Measurements from ENCODE around the gene TRIM52.

The TRIM52 gene

DNA sequence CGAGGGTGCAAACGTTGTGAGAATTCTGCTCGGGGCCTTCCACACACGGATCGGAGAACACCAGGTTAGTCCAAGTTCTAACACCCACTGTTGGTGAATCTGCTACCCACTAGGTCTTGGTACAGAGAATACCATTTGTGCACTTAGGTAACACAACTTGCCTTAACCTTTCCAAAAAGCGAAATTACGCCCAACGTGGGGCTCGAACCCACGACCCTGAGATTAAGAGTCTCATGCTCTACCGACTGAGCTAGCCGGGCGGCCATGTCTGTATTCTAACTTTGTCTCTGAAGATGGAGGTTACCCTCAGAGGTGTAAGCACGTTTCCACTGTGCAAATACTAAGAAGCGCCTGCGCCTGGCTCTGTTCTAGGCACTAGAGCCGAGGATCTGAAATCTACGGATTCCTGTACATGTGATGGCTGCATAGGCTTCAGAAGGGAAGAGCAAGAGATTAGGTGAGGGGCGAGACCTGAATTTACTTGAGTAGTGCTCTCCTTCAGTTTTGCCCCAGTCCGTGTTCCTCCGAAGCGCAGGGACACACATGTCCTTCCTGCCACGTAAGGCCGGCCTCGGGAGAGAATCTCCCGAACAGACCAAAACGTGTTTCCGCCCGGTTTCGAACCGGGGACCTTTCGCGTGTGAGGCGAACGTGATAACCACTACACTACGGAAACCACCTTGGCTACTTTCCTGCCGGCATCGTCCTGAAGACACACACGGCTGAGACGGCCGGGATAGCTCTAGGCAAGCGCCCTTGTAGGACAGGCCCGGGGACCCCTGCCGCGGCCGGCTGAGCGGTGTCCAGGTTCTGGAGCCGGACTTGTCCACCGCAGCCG is 38.9 kb downstream of the TRIM52 start (continued):
- TF ChIP-seq ZNF2 (tag by site-specific recombination; IDR thresholded peaks at IDR 0.05) (peak; percentile 75), ZFP41 (tag by site-specific recombination; IDR thresholded peaks at IDR 0.05; ENCODE audit: borderline replicate concordance) (no peak), ZNF239 (tag by site-specific recombination; IDR thresholded peaks at IDR 0.05) (0 out of 2 replicates have a peak, but pooled peaks have one; percentile 17), KLF1 (tag by site-specific recombination; IDR thresholded peaks at IDR 0.05) (no peak), ZNF133 (tag by site-specific recombination; IDR thresholded peaks at IDR 0.05) (no peak), EGR2 (tag by site-specific recombination; IDR thresholded peaks at IDR 0.05; ENCODE audit: low read depth) (peak; percentile 18; the same call in 1 of the 2 replicates), GLI4 (tag by site-specific recombination; IDR thresholded peaks at IDR 0.05) (peak; percentile 36; the same call in 1 of the 2 replicates), ZFP69B (tag by site-specific recombination; IDR thresholded peaks at IDR 0.05) (peak; percentile 46), OVOL3 (tag by site-specific recombination; IDR thresholded peaks at IDR 0.05) (peak; percentile 80; the same call in 1 of the 2 replicates), ZNF777 (tag by site-specific recombination; IDR thresholded peaks at IDR 0.05; ENCODE audit: borderline replicate concordance) (peak; percentile 95), ZBTB7A (tag by site-specific recombination; IDR thresholded peaks at IDR 0.05; ENCODE audit: low read depth) (peak; percentile 80), ZNF501 (tag by site-specific recombination; IDR thresholded peaks at IDR 0.05) (peak; percentile 94), ZNF514 (tag by site-specific recombination; IDR thresholded peaks at IDR 0.05) (no peak), KLF8 (tag by site-specific recombination; IDR thresholded peaks at IDR 0.05) (peak; percentile 59), HOXC10 (CRISPR knock-in tag; IDR thresholded peaks at IDR 0.05) (no peak), ZNF629 (tag by site-specific recombination; IDR thresholded peaks at IDR 0.05) (peak; percentile 83), ZNF324 (tag by site-specific recombination; IDR thresholded peaks at IDR 0.05) (peak; percentile 81), HOXA7 (CRISPR knock-in tag; IDR thresholded peaks at IDR 0.05; ENCODE audit: borderline replicate concordance) (no peak), ZFHX2 (tag by site-specific recombination; conservative IDR thresholded peaks at IDR 0.05) (peak; percentile 45; the same call in 1 of the 2 replicates), ZNF843 (tag by site-specific recombination; IDR thresholded peaks at IDR 0.05) (peak; percentile 43; the same call in 1 of the 2 replicates), ZNF335 (tag by site-specific recombination; conservative IDR thresholded peaks at IDR 0.05) (no peak; the same call in none of the 2 replicates), TRIM28 (IDR thresholded peaks at IDR 0.05; ENCODE audit: borderline replicate concordance, low read length) (peak; percentile 95), ZNF596 (tag by site-specific recombination; IDR thresholded peaks at IDR 0.05) (no peak), ZNF350 (tag by site-specific recombination; IDR thresholded peaks at IDR 0.05) (no peak), YY1 (tag by site-specific recombination; IDR thresholded peaks at IDR 0.05) (peak; percentile 83), FEZF1 (tag by site-specific recombination; IDR thresholded peaks at IDR 0.05) (peak; percentile 14; the same call in 1 of the 2 replicates), ZNF140 (tag by site-specific recombination; IDR thresholded peaks at IDR 0.05) (no peak), IKZF3 (tag by site-specific recombination; IDR thresholded peaks at IDR 0.05) (peak; percentile 98)
- TF ChIP-seq, protein P1, sequence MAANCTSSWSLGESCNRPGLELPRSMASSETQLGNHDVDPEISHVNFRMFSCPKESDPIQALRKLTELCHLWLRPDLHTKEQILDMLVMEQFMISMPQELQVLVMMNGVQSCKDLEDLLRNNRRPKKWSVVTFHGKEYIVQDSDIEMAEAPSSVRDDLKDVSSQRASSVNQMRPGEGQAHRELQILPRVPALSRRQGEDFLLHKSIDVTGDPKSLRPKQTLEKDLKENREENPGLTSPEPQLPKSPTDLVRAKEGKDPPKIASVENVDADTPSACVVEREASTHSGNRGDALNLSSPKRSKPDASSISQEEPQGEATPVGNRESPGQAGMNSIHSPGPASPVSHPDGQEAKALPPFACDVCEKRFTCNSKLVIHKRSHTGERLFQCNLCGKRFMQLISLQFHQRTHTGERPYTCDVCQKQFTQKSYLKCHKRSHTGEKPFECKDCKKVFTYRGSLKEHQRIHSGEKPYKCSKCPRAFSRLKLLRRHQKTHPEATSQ (tag by site-specific recombination; IDR thresholded peaks at IDR 0.05), result peak; percentile 40; the same call in 1 of the 2 replicates
- TF ChIP-seq, protein P2, sequence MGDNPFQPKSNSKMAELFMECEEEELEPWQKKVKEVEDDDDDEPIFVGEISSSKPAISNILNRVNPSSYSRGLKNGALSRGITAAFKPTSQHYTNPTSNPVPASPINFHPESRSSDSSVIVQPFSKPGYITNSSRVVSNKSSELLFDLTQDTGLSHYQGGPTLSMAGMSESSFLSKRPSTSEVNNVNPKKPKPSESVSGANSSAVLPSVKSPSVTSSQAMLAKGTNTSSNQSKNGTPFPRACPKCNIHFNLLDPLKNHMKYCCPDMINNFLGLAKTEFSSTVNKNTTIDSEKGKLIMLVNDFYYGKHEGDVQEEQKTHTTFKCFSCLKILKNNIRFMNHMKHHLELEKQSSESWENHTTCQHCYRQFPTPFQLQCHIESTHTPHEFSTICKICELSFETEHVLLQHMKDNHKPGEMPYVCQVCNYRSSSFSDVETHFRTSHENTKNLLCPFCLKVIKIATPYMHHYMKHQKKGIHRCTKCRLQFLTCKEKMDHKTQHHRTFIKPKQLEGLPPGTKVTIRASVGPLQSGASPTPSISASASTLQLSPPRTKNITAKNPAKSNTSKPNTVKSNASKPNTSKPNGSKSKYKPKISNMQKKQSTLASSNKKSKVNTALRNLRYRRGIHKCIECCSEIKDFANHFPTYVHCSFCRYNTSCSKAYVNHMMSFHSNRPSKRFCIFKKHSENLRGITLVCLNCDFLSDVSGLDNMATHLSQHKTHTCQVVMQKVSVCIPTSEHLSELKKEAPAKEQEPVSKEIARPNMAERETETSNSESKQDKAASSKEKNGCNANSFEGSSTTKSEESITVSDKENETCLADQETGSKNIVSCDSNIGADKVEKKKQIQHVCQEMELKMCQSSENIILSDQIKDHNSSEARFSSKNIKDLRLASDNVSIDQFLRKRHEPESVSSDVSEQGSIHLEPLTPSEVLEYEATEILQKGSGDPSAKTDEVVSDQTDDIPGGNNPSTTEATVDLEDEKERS (tag by site-specific recombination; IDR thresholded peaks at IDR 0.05), result 0 out of 2 replicates have a peak, but pooled peaks have one; percentile 39
- TF ChIP-seq, protein P3, sequence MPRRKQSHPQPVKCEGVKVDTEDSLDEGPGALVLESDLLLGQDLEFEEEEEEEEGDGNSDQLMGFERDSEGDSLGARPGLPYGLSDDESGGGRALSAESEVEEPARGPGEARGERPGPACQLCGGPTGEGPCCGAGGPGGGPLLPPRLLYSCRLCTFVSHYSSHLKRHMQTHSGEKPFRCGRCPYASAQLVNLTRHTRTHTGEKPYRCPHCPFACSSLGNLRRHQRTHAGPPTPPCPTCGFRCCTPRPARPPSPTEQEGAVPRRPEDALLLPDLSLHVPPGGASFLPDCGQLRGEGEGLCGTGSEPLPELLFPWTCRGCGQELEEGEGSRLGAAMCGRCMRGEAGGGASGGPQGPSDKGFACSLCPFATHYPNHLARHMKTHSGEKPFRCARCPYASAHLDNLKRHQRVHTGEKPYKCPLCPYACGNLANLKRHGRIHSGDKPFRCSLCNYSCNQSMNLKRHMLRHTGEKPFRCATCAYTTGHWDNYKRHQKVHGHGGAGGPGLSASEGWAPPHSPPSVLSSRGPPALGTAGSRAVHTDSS (tag by site-specific recombination; IDR thresholded peaks at IDR 0.05), result no peak
- TF ChIP-seq, protein P4, sequence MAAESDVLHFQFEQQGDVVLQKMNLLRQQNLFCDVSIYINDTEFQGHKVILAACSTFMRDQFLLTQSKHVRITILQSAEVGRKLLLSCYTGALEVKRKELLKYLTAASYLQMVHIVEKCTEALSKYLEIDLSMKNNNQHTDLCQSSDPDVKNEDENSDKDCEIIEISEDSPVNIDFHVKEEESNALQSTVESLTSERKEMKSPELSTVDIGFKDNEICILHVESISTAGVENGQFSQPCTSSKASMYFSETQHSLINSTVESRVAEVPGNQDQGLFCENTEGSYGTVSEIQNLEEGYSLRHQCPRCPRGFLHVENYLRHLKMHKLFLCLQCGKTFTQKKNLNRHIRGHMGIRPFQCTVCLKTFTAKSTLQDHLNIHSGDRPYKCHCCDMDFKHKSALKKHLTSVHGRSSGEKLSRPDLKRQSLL (tag by site-specific recombination; IDR thresholded peaks at IDR 0.05), result peak; percentile 84
- TF ChIP-seq, protein P5, sequence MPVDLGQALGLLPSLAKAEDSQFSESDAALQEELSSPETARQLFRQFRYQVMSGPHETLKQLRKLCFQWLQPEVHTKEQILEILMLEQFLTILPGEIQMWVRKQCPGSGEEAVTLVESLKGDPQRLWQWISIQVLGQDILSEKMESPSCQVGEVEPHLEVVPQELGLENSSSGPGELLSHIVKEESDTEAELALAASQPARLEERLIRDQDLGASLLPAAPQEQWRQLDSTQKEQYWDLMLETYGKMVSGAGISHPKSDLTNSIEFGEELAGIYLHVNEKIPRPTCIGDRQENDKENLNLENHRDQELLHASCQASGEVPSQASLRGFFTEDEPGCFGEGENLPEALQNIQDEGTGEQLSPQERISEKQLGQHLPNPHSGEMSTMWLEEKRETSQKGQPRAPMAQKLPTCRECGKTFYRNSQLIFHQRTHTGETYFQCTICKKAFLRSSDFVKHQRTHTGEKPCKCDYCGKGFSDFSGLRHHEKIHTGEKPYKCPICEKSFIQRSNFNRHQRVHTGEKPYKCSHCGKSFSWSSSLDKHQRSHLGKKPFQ (tag by site-specific recombination; IDR thresholded peaks at IDR 0.05), result no peak
